Suprapubic skin (tissue), 4 donors: Measurements from ENCODE around the gene AGTPBP1. TPM values are rescaled to one million over a fixed set of nuclear protein-coding genes. Genes with fewer than 3 reads are reported as not detected.

Experiments
- DNase-seq, 2 donors: peaks; one replicate each; pipeline ENCODE4 v3.0.0-alpha.2; 2019; ENCODE audit warnings: low spot score in 2 of 2
- H3K27ac ChIP-seq: fragments of 200-600 bp; sonication (generic); one replicate; pipeline ENCODE4 v1.5.1; 2019
- H3K27me3 ChIP-seq: fragments of 200-600 bp; sonication (generic); one replicate; pipeline ENCODE4 v1.5.1; 2019
- H3K36me3 ChIP-seq: fragments of 200-600 bp; sonication (generic); one replicate; pipeline ENCODE4 v1.5.1; 2019
- H3K4me1 ChIP-seq: fragments of 200-600 bp; sonication (generic); one replicate; pipeline ENCODE4 v1.5.1; 2019
- H3K4me3 ChIP-seq: fragments of 200-600 bp; sonication (generic); one replicate; pipeline ENCODE4 v1.5.1; 2019; ENCODE audit warnings: mild to moderate bottlenecking
- H3K9me3 ChIP-seq: fragments of 200-600 bp; sonication (generic); one replicate; pipeline ENCODE4 v1.5.1; 2019
- EP300 ChIP-seq: sonication (generic); formaldehyde crosslinking; IDR thresholded peaks from one replicate; pipeline ENCODE4 v1.6.1; 2017; ENCODE audit warnings: antibody characterized with exemption
- POLR2A ChIP-seq, 2 donors: fragments of 450-650 bp; IDR thresholded peaks; one replicate each; pipeline ENCODE4 v1.6.1; 2017; ENCODE audit warnings: antibody characterized with exemption in 2 of 2, mild to moderate bottlenecking in 2 of 2, moderate library complexity in 2 of 2
- POLR2AphosphoS5 ChIP-seq, 3 donors: sonication (generic); formaldehyde crosslinking; IDR thresholded peaks; one replicate each; pipeline ENCODE4 v1.6.1; 2017; ENCODE audit warnings: antibody characterized with exemption in 3 of 3
- WGBS: methylation state at CpG from one replicate; pipeline ENCODE4 v1.1.5; 2018; 5-methylcytosine and 5-hydroxymethylcytosine counted together
- total RNA-seq, 4 donors: library from RNA; depleted of rRNA; stranded (reverse); fragments of >200 nt; gene quantifications; one replicate each; pipeline ENCODE4 v1.1.0, GENCODE V29; 2016
- TF ChIP-seq, protein P1 (sequence below), 2 donors: fragments of 200-600 bp in 1 of 2; fragments of 450-650 bp in 1 of 2; sonication (generic) in 1 of 2; IDR thresholded peaks; one replicate each; pipeline ENCODE4 v1.5.1; 2016 to 2019; ENCODE audit warnings: antibody characterized with exemption in 2 of 2, mild to moderate bottlenecking in 1 of 2, moderate library complexity in 1 of 2

Gene AGTPBP1
- total RNA-seq, 4 donors from 2014 or later: 12.0 to 19.4 (median 15.7) TPM

DNA sequence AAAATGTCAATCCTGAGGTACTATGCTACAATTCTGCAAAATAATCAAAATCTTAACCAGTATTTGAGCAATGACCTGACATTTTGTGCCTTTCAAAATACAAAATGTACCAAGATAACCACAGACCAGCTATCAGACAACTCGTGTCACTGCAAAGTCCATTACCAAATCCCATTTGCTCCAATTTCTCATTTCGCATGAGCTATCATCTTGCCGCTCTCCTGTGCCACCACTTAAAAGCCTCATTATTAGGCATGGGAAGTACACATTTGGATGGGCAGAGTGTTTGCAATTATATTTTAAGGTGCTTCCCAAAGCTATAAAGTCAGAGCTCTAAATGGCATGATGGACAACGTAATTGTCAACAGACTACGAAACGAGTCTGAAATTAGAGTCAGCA is 205.2 kb downstream of the AGTPBP1 start:
- no peak for DNase-seq
- H3K9me3 ChIP-seq: no peaks in the 10 kb centered on the region
- no peak overlapping the region for H3K4me3 ChIP-seq
- TF ChIP-seq POLR2A (IDR thresholded peaks at IDR 0.05) (no peak), EP300 (no peak), POLR2AphosphoS5 (IDR thresholded peaks at IDR 0.05) (no peak)
- TF ChIP-seq, protein P1, sequence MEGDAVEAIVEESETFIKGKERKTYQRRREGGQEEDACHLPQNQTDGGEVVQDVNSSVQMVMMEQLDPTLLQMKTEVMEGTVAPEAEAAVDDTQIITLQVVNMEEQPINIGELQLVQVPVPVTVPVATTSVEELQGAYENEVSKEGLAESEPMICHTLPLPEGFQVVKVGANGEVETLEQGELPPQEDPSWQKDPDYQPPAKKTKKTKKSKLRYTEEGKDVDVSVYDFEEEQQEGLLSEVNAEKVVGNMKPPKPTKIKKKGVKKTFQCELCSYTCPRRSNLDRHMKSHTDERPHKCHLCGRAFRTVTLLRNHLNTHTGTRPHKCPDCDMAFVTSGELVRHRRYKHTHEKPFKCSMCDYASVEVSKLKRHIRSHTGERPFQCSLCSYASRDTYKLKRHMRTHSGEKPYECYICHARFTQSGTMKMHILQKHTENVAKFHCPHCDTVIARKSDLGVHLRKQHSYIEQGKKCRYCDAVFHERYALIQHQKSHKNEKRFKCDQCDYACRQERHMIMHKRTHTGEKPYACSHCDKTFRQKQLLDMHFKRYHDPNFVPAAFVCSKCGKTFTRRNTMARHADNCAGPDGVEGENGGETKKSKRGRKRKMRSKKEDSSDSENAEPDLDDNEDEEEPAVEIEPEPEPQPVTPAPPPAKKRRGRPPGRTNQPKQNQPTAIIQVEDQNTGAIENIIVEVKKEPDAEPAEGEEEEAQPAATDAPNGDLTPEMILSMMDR (IDR thresholded peaks at IDR 0.05): no peak
- H3K27ac ChIP-seq: no peak overlapping the region
- peaks cover 8% of the 10 kb centered on the region for H3K4me1 ChIP-seq
- WGBS: 89% methylated on average over 6 of the region's 6 CpGs
- no peaks in the 10 kb centered on the region for H3K27me3 ChIP-seq
- H3K36me3 ChIP-seq: no peaks in the 10 kb centered on the region

DNA sequence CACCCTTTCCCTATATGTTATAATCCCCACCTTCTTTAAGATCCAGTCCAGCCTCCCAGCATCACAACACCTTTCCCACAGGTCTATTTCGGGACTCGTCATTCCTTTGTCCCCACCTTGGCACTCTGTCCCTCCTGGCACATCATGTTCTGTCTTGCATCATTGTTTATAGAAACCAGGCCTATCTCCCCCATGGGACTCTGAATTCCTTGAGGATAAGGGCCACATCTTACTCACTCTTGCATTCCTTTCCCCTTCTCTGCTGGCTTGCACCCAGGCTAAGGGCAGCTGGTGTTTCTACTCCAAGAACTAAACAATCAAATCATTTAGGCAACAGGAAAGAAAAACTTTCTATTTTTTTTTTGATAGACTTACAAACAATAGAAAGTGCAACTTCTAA is 205.7 kb downstream of the AGTPBP1 start:
- Histone ChIP-seq H3K4me3 (no peak overlapping the region), H3K4me1 (peaks cover 8% of the 10 kb centered on the region), H3K27ac (no peak overlapping the region), H3K27me3 (no peaks in the 10 kb centered on the region), H3K9me3 (no peaks in the 10 kb centered on the region), H3K36me3 (no peaks in the 10 kb centered on the region)
- DNase-seq: no peak
- peak in 2 of 3 donors; percentile 53 to 63 for TF ChIP-seq POLR2AphosphoS5 (IDR thresholded peaks at IDR 0.05)
- TF ChIP-seq POLR2A (IDR thresholded peaks at IDR 0.05): no peak
- no peak for TF ChIP-seq EP300
- 33% methylated on average over 2 of the region's 2 CpGs for WGBS

DNA sequence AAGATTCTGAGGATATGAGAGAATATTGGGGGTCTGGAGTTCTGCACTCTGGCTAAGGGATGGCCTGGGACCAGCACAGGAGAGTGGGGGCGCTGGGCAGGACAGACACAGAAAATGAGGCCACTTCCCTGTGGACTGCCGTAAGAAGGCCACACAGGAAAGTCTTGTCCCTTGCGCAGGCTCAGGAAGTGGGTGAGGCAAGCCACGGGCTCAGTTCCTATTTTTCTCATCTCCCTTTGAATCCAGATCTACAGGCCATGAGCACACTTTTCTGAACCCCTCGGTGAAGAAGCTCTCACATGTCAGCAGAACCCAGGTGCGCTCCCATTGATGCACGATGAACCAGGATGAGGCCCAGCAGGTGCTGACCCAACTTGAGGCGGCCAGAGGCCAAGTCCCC is 207.4 kb downstream of the AGTPBP1 start:
- TF ChIP-seq POLR2A (IDR thresholded peaks at IDR 0.05) (no peak), EP300 (no peak), POLR2AphosphoS5 (IDR thresholded peaks at IDR 0.05) (no peak)
- TF ChIP-seq, protein P1 (IDR thresholded peaks at IDR 0.05): no peak

DNA sequence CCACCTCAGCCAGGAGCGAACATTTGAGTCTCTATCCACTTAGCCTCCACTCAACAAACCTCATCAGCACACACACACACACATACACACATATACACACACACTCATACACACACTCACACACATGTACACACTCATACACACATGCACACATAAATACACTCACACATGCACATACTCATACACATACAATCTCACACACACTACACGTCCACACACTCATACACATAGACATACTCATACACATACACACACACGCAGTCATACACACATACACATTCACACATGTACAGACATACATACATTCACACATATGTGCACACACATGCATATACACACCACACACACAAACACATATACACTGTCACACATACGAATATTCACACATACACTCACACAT is 208.2 kb downstream of the AGTPBP1 start:
- no peaks in the 10 kb centered on the region for H3K9me3 ChIP-seq
- peaks cover 8% of the 10 kb centered on the region for H3K4me1 ChIP-seq
- H3K27ac ChIP-seq: no peak overlapping the region
- WGBS: 99% methylated on average over 4 of the region's 4 CpGs
- no peak overlapping the region for H3K4me3 ChIP-seq
- H3K36me3 ChIP-seq: no peaks in the 10 kb centered on the region
- TF ChIP-seq, protein P1 (IDR thresholded peaks at IDR 0.05): no peak
- TF ChIP-seq POLR2AphosphoS5 (IDR thresholded peaks at IDR 0.05): no peak
- no peak for TF ChIP-seq EP300
- no peak for TF ChIP-seq POLR2A (IDR thresholded peaks at IDR 0.05)
- H3K27me3 ChIP-seq: no peaks in the 10 kb centered on the region
- DNase-seq: no peak

More for the DNA sequence above, 207.4 kb downstream of the AGTPBP1 start:
- no peaks in the 10 kb centered on the region for H3K27me3 ChIP-seq
- no peaks in the 10 kb centered on the region for H3K9me3 ChIP-seq
- DNase-seq: no peak
- no peak overlapping the region for H3K4me3 ChIP-seq
- 90% methylated on average over 8 of the region's 8 CpGs for WGBS
- no peaks in the 10 kb centered on the region for H3K36me3 ChIP-seq
- peaks cover 8% of the 10 kb centered on the region for H3K4me1 ChIP-seq
- no peak overlapping the region for H3K27ac ChIP-seq

DNA sequence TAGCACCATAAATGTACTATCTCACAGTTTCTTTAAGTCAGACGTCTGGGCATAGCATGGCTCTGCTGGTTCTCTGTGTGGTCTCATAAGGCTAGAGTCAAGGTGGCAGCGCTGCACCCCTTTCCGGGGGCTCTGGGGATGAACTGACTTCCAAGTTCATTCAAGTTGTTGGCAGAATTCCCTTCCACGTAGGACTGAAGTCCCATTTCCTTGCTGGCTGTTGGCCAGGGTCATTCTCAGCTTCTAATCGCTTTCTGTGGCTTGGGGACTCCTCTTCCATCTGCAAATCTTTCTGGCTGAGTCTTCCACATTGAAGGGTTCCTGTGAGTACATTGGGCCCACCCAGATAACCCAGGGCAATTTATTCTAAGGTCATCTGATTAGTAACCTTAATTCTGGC is 211.0 kb downstream of the AGTPBP1 start:
- no peaks in the 10 kb centered on the region for H3K27me3 ChIP-seq
- DNase-seq: no peak
- no peaks in the 10 kb centered on the region for H3K9me3 ChIP-seq
- 67% methylated on average over 5 of the region's 5 CpGs for WGBS
- H3K27ac ChIP-seq: no peak overlapping the region
- H3K4me1 ChIP-seq: no peaks in the 10 kb centered on the region
- no peak for TF ChIP-seq POLR2A (IDR thresholded peaks at IDR 0.05)
- TF ChIP-seq POLR2AphosphoS5 (IDR thresholded peaks at IDR 0.05): no peak
- TF ChIP-seq EP300: no peak
- TF ChIP-seq, protein P1 (IDR thresholded peaks at IDR 0.05): no peak
- H3K4me3 ChIP-seq: no peak overlapping the region
- no peaks in the 10 kb centered on the region for H3K36me3 ChIP-seq

DNA sequence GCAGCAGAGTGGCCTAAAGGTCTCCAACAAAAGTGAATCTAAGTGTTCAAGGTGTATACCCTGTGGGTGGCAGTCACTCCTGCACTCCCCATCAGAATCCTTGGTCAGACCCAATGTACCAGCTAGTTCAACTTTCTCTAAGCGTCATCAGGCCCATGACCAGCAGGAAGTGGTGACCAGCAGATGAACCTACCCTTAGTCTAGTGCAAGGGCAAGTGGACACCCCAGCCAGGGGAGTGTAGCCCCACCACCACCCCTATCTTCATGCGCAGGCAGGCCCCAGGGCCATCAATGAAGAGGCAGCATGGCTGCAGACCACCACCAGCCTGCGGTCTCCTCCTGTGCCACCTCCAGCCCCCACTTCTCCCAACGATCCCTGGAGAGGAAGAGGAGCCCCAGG is 213.1 kb downstream of the AGTPBP1 start:
- Histone ChIP-seq H3K4me1 (no peaks in the 10 kb centered on the region), H3K36me3 (no peaks in the 10 kb centered on the region), H3K9me3 (no peaks in the 10 kb centered on the region), H3K27me3 (no peaks in the 10 kb centered on the region), H3K4me3 (no peak overlapping the region), H3K27ac (no peak overlapping the region)
- no peak for TF ChIP-seq POLR2AphosphoS5 (IDR thresholded peaks at IDR 0.05)
- TF ChIP-seq POLR2A (IDR thresholded peaks at IDR 0.05): no peak
- TF ChIP-seq, protein P1 (IDR thresholded peaks at IDR 0.05): no peak
- TF ChIP-seq EP300: no peak
- no peak for DNase-seq
- 90% methylated on average over 4 of the region's 4 CpGs for WGBS
